HG03175 (cell line): ENCODE measurements around the gene TOM1L2.
A peak's percentile ranks its signal among the peaks of the same experiment; 100 is the strongest.

Source experiments
- ATAC-seq: cut with Tn5 transposase; IDR thresholded peaks from one replicate; pipeline ENCODE4 v1.9.1; 2021; ENCODE audit warnings: mild to moderate bottlenecking, moderate library complexity; ENCODE audit not compliant: unreplicated experiment

Gene TOM1L2

DNA sequence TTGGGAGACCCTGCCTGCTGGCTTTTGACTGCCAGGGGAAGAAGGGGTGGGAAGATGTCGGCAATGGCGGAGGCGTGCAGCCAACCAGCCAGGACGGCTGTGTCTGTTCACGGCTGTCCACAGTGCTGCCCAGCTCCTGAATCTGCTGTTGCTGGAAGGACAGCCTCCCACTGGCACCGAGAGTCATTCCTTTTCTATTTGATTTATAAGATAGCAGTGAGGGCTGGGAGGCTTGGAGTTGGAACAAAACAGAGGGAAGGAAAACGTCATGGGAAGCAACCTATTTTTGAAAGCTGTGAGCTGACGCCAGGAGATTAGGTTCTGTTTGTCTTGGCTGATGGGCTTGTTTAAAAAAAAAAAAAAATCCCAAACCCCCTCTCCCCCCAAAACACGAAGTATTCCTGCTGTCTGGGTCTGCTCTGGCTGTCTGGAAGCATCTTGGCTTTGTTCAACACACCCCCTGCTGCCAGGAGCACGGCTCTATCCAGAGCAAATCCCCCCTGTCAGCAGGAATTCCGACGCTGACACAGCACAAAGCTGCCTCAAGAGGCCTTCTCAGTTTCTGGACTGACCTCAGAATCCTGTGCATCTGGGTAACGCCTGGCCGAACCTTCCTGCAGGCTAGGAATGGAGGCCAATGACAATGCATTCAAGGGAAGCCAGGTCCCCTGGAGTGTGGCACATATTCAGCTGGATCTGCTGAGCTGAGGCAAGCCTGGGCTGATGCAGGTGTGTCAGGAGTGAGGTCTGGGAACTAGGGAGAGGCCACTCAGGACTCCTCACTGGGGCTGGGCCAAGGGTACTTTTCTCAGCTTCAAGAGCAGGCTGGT, 94.5 kb downstream of the TOM1L2 start:
- ATAC-seq, result no peak

DNA sequence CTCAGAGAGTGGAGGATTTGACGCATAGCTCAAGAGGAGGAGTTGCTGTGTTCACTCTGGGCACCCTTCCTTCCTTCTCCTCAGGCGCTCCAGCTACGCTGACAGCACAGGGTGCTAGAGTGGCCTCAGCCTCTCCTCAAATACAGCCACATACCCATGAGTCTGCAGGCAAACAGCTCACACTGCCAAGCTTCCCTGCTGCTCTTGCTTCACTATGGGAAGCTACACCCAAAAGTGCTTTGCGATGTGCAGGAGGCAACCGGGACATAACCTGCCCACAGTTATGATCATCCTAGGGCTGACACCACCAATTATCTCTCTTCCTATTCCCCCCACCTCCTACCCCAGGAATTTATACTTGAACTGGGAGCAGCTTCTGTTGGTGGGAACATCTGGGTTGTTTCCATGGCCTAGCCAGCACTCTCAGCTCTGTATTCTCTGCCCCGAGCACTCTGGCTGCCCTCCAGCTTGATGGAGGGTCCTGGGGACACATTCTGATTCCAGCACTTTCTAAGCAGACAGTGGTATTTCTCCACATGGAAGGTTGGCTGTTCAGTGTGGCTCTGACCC, 95.2 kb downstream of the TOM1L2 start:
- ATAC-seq, result no peak

GRCh38 chr17:17874478-17874877, 97.7 kb downstream of the TOM1L2 start:
- ATAC-seq, result no peak

DNA sequence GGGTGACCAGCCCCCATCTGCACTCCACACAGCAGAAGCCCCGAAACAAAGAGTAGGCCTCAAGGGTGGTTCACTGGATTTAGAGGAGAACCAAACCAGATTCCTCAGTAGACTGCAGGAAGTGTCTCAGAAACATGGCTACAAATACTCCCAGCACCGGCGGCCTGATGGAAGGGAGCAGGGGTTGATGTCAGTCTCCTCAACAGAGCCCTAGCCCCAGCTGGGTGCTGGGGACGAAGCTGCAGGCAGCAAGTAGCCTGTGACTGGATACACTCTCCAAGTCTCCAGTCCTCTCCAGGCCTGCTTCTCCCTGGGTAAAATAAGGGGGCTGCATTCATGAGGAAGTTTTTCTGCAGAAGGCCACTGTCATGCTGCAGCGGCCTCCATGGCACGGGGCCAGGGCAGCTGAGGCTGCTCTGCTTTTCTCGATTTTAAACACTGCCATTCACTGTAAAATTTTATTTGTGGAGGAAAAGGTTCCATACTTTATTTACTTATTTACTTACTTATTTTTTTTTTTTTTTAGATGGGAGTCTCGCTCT, 98.7 kb downstream of the TOM1L2 start:
- no peak for ATAC-seq

GRCh38 chr17:17872547-17873345, 99.5 kb downstream of the TOM1L2 start:
- no peak for ATAC-seq

GRCh38 chr17:17871913-17872312, 100.3 kb downstream of the TOM1L2 start:
- no peak for ATAC-seq

DNA sequence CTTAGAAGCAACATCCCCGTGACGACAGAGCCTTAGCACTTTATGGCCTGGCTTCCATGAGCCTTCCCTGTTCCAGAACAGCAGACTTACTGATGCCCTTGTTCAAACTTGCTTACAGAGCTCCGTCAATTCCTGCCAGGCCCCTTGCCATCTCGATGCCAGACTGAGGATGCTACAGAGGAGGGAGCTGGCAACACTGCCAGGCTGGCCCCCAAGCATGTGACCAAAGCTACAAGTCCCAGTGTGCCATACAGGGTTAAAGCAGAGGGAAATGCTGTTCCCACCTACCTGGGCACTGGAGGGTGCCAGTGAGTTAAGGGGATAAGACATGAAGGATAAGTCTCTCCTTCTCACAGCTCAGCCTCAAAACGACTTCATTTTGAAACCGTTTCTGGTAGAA, 102.0 kb downstream of the TOM1L2 start:
- ATAC-seq, result no peak

GRCh38 chr17:17868641-17869522, 103.3 kb downstream of the TOM1L2 start:
- no peak for ATAC-seq

DNA sequence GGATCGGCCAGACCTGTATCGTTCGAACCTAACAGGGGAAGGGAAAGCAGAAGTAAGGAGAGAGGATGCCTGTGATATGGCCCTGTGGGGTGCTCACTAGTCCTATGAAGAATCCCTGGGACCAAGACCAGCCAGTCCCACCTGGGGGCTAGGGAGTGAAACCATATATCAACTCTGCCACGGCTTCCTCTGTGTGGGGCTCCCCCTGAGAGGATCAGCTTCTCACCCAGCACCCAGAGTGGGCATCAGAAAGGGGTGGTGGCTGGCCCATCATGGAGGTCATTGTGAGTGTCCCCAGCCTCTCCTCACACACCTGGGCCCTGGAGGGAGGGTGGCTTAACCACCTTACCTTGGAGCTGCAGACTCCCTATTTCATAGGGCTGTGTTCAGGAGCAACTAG, 105.3 kb downstream of the TOM1L2 start:
- ATAC-seq, result no peak

DNA sequence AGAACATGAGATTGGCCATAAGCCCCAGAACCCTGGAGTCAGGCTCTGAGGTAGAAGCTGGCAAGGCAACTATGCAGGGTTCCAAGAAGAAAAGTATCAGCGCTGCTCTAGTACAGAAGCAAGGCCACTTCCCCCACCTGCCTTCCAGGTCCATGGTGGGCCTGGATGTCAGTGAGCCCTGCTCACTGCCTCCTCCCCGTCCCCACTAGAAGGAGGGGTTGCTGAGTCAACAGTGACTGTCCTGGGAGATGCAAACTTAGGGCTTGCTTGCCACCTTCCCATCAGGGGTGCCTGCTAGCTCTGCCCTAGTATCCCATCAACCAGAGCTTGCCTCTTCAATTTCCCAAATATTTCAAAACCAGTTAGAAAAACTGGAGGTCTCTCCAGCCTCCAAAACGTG, 105.8 kb downstream of the TOM1L2 start:
- ATAC-seq, result no peak

DNA sequence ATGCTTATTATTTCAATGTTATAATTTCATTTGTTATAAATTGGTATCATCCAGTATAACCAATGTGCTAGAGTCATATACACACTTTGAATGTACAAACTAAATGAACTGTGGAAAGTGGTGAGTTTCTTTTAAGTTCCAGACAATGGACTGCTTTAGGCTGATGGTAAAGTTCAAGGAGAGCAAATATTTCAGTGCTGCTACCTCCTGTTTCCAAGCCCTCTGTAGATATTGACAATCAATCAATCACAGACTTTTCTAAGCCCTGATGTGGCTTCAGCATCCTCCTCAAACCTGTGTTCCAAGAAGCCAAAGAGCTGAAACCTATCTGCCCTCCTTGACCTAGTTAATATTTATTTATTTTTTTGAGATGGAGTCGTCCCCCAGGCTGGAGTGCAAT, 107.2 kb downstream of the TOM1L2 start:
- no peak for ATAC-seq

- no peak for ATAC-seq
Measured at GRCh38 chr17:17860766-17861107, 111.5 kb downstream of the TOM1L2 start.

GRCh38 chr17:17859909-17860765, 112.1 kb downstream of the TOM1L2 start:
- peak; percentile 45 for ATAC-seq

DNA sequence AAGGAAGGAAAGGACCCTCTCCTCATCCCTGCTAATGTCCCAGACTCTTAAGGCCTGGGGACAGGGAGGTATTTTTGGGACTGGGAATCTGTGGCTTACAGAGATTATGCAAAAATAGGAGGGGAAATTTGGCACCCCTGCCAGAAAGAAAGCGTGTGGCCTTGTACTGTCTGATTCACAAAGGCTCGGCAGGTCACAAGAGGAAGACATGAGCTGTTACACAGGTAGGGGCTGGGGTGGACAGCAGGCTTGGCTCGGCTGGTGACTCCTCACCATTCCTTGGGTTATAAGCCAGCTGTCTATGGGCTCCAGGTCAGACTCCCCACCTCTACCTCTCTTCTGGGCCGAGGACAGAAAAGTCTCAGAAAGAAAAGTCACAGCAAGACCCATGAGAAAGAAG, 114.7 kb downstream of the TOM1L2 start:
- no peak for ATAC-seq

- no peak for ATAC-seq
Measured at GRCh38 chr17:17856386-17856785, 115.8 kb downstream of the TOM1L2 start.

DNA sequence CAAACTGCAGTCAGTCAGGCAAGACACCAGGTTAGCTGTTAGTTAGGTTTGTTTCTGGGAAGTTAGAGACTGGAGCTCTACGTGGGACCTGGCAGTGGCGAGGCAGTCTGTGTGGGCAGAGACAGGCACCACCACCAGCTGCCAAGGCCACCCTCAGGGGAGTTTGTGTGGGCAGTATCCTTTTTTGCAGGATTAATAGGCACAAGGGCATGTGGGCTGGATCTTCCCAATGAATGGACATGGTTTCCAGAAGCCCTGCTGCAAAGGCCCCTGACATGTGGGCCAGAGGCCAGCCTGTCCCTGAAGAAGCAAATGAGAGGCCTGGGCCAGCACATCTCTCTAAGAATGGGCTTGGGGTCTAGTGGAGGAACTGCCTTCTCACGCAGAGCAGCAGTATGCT, 116.2 kb downstream of the TOM1L2 start:
- ATAC-seq, result no peak

- no peak for ATAC-seq
Measured at GRCh38 chr17:17853811-17854447, 118.3 kb downstream of the TOM1L2 start.

DNA sequence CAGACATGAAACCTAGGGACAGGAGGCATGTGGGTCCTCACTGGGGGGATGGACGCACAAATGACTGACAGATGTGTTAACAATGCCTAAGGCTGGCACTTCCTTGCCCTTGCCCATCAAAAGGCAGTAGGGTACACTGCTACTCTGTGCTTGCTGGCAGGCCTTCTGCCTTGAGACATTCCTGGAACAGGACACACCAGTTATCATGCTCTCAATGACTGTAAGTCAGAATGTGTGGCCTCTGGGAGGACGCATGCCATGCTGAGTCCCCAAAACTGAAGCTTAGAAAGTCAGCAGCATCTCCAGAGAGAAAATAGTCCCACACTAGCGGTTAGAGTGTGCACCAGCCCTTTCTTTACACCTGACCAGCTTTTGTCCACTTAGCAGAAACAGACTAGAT, 119.3 kb downstream of the TOM1L2 start:
- ATAC-seq, result no peak
